Activated CD4-positive, CD25-positive, alpha-beta regulatory T cell treated with anti-CD3 and anti-CD28 coated beads, Interleukin-2, amount 50 U/mL, for 24 hours (primary cell): ENCODE measurements around the gene ITSN2.
A peak's percentile ranks its signal among the peaks of the same experiment; 100 is the strongest.
"Not testable (repeated sequence)": the region's sequence is repeated elsewhere in the genome, so short reads cannot be mapped to it uniquely, and the experiment has no call there.

Experiments
- ATAC-seq, 2 donors: fragments of 150-1000 bp; cut with Tn5 transposase; one replicate each; pipeline ENCODE4 v1.10.0; 2021; ENCODE audit warnings: mild to moderate bottlenecking in 1 of 2, moderate library complexity in 1 of 2

ITSN2 gene

DNA sequence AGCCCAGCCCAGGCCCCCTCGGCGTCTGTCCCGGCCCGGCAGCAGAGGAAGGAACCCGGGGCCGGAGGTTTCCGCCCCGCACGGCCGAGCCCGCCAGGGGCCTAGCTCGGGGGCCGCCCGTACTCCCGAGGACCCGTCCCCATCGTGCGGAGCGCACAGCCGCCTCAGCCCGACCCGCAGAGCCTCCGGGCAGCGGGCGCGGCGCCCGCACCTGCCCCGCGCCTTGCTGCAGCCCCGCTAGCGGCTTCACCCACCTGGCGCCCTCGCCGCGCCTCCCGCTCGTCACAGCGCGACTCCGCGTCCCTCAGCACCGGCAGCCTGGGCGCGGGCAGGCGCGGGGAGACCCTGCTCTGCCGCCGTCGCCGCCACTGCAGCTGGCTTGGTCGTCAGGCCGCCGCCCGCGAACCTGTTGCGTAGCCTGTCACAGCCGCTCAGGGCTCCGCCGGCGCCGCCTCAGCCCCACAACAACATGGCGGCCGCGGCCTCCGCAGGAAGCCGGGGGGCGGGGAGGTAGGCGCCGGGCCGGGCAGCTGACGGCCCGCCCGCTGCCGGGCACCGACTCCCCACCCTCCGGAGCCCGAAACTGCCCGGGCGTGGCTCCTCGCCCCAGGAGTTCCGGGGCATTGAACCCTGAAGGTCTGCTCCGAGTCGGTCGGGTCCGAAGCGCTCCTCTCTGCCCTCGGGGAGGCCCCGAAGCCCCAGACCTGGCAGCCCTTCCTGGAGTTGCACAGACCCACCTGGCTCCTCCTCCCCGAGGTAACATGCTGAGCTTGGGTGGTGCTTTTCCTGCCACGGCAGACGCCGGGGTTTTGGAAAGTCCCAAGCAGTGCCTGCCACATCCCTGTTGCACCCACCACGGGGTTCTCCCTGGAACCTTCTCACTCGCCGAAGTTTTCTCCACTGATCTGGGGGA lies at the start of gene ITSN2:
Gene ITSN2 (minus strand): TSS at position 487 of the 913 bp plus-strand sequence. CDS start 32,454 bp downstream, outside the sequence.
- ATAC-seq: peak; percentile 90 to 92

GRCh38 chr2:24409171-24409570 lies 48.8 kb upstream of the ITSN2 start:
- no peak for ATAC-seq

DNA sequence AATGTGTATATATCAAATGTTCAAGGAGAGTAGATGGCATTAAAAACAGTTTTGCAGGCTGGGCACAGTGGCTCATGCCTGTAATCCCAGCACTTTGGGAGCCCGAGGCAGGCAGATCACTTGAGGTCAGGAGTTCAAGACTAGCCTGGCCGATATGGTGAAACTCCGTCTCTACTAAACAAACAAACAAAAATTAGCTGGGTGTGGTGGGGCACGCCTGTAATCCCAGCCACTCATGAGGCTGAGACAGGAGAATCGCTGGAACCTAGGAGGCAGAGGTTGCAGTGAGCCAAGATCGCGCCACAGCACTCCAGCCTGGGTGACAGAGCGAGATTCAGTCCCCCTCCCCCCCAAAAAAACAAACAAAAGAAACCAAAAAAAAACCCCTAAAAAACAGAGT lies 48.4 kb upstream of the ITSN2 start:
- not testable (repeated sequence) for ATAC-seq

DNA sequence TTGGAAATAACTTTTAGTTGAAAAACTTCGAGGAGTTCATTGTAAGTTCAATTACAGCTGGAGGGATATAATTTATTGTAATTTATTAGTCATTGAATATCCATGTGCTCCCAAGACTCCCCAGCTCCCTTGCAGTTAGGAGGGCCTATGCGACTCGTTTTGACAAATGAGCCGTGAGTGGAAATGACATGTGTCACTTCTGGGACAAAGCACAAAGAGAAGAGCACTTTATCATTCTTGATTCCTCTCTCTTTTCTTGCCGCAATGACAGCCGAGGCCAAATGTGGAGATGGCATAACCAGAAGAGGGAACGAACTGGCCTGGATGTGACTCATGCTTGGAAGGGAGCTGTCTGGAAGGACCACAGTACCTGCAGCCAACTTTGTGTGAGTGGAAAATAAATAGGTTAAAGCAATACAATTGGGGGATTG lies 44.2 kb upstream of the ITSN2 start:
- ATAC-seq: no peak

DNA sequence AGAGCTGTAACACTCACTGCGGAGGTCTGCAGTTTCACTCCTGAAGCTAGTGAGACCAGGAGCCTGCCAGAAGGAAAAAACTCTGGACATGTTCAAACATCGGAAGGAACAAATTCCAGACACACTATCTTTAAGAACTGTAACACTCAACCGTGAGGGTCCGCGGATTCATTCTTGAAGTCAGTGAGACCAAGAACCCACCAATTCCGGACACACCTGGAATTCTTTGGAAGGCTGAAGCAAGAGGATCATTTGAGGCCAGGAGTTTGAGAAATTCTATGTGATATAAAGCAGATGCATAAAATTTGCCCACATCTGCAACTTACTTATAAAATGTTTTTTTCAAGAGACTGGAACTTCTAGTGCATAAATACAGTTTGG lies 43.5 kb upstream of the ITSN2 start:
- no peak for ATAC-seq

- ATAC-seq: no peak
Measured at GRCh38 chr2:24403168-24403831, 43.0 kb upstream of the ITSN2 start.

- ATAC-seq: no peak
Measured at GRCh38 chr2:24402242-24403097, 42.1 kb upstream of the ITSN2 start.

- ATAC-seq: no peak
Measured at GRCh38 chr2:24400207-24400907, 40.0 kb upstream of the ITSN2 start.

GRCh38 chr2:24399434-24400206 lies 39.3 kb upstream of the ITSN2 start:
- no peak for ATAC-seq

- no peak for ATAC-seq
Measured at GRCh38 chr2:24394998-24395397, 34.7 kb upstream of the ITSN2 start.

DNA sequence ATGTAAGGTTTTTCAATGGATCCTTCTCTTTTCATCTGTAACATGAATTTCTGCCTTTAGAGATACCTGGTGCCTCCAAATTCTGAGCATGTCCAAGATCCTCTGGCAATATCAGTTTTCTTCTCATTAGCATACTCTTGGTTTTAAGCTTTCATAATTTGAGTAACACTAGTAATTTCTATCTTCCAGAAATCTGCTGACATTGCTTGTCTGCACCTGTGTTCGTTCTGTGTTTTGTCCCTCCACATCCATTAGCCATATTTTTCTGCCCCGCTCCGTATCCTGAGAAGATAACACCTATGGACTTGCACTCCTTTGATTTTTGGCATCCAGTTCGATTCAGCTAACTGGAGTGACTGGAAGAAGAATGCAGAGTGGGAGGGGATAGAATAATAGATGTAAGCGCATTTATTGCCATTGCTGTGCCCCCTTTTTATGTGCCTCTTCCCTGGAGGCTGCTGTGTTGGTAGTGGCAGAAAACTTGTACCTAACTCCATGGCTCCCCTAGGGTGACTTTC lies 32.3 kb upstream of the ITSN2 start:
- ATAC-seq: no peak

- no peak for ATAC-seq
Measured at GRCh38 chr2:24385366-24385765, 25.0 kb upstream of the ITSN2 start.

DNA sequence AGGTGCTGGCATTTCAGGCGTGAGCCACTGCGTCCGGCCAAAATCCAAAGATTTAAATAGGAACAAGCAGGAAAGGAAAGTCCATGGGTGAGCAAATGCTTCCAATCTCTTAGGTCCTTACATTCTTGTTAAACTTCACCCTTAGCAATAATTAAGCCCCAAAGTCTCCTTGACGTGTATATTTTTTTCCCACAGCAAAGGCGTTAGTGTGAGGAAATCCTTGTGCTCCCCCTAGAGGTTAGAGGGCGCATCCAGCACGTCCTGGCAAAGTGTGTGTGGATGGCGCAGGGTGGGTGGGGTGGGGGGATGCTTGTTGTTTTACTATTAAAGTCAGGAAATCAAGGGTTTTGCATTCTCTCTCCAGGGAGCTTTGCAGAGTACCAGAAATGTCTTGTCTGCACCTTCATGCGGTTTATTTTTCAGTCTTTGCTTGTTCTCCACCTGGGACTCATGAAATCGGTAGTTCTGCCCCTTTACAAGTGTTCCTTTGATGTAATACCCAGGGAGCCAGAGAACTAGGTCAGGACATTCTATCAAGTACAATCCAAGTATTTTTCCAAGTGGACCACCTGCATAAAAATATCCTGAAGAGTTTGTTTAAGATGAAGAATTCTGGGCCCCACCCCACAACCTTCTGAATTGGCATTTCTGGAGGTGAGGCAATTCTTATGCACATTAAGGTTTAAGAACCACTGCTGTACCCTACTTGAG lies 22.2 kb upstream of the ITSN2 start:
- peak; percentile 73 to 82 for ATAC-seq

DNA sequence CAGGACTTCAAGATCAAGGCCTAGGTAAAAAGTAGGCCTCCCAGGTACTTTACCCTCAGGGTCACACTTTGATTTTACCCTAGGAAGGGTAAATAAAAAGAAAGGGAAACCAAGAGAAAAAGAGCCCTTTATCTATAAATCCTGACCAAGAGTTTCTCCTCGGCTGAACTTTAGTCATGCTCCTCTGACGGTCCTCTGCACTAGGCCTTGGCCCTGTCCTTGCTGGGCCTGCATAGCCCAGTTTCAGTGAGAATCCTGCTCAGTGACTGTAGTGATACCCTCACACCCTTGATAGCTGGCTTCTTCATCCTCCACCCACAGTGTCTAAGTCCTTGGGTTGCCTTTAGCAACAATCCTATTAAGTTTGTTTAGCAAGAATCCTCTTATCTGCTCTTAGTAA lies 20.5 kb upstream of the ITSN2 start:
- ATAC-seq: no peak

GRCh38 chr2:24375349-24376087 lies 15.2 kb upstream of the ITSN2 start:
- no peak for ATAC-seq

GRCh38 chr2:24374301-24374700 lies 14.0 kb upstream of the ITSN2 start:
- no peak for ATAC-seq

DNA sequence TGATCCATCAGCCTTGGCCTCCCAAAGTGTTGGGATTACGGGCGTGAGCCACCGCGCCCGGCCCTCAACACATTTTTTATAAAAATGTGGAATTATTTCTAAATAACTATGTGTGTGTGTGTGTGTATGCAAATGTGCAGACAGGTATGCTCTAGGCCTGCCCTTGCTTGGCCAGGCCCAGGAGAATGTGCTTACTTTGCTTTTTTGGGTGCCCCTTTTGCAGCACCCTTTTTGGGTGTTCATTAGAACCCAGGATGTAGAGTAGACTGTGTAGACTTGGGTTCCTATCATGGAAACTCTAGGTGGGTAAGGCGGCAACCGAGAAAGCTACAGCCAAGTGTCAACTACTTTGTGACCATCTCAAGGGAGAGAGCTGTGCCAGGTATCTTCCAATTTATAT lies 11.7 kb upstream of the ITSN2 start:
- ATAC-seq: no peak

- no peak for ATAC-seq
Measured at GRCh38 chr2:24365826-24366225, 5.5 kb upstream of the ITSN2 start.

DNA sequence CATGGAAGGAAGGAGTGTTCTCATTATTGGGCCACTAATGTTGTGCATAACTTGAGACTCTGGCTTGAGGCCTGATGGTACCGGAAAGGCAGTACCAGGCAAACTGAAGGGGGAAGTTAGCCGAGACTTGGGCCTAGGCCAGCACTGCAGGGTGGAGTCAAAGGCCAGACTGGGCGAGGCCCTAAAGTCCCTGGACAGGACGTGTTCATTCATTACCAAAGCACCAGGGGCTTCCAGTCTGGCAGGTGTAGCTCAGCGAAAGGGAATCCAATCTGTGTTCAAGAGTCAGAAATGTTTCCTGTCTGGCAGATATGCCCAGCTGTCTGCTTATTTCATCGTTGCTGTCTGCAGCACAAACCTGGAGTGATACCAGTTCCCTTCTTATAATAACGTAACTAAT lies 4.7 kb upstream of the ITSN2 start:
- ATAC-seq: no peak

DNA sequence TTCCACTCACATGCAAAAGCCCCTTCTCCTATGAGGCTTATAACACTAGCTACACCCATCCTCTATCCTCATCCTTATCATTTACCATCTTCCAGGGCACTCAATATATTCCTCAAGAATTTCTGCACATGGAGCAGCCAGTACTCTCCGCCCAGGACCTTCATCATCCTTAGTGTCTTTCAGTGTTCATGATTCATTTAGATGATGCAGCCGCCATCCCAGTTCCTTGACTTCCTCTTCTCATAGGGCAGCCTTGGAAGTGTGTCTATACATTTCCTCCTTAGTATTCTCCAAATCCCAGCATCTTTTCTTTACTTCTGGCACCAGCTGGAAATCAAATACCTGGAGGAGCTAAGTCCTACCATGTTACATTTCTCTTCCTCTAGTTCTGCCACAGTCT lies 3.0 kb upstream of the ITSN2 start:
- ATAC-seq: no peak
